GM19240 (cell line): ENCODE results near the gene MAN1C1.

ENCODE experiments used
- DNase-seq: peaks from one replicate; pipeline ENCODE4 v3.0.0; 2011; ENCODE audit warnings: low spot score; ENCODE audit not compliant: insufficient read length

Gene MAN1C1

GRCh38 chr1:25677193-25677773 is 60.7 kb downstream of the MAN1C1 start:
- DNase-seq = no peak

DNA sequence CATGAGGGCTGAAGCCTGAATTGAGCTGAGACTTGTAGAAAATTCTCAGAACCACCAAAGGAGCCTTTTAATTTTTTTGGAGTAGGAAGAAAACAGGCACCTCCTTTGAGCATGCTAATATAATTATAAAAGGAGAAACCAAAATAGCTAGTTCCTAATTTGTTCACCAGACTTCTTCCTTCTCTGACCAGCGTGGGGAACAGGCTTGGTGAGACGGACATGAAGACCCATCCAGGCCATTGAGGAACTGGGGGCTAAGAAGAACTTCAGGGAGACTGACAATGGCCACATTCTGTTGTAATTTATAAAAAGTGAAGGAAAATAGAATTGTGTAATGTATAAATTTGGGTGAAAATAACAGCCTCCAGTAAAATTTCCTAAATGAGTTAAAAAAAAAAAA is 62.6 kb downstream of the MAN1C1 start:
- no peak for DNase-seq

DNA sequence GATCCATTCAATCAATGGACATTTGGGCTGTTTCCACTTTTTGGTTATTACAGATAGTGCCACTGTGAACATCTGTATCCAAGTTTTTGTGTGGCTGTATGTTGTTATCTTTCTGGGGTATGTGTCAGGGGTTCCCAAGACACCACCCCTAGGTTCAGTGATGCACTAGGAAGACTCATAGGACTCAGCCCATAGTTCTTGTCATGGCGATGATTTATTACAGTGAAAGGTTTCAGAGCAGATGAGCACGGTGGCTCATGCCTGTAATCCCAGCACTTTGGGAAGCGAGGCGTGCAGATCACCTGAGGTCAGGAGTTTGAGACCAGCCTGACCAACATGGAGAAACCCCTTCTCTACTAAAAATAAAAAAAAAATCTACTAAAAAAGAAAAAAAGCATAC is 64.1 kb downstream of the MAN1C1 start:
- DNase-seq = no peak

DNA sequence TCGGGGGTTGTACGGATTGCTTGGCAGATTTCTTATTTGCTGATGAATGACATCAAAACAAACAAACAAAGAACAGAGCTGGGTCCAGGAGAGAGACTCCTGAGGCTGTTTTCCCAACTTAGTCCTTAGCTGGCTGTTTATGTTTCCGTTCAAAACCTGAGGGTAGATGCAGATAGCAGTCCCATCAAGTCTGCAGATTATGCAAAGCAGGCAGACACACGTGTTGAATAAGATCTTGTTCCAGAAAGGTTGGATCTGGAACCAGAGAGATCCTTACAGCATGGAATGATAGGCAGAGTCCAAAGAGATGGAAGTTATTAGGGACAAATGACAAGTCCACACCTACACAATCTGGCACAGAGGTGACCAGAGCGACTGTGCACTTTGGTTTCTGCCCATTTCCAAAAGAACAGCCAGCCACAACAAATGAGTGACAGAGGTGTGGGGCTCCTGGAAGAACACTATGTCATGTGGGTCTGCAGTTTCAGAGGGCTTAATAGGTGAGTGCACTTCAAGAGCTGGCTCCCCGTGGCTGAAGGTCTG is 65.5 kb downstream of the MAN1C1 start:
- DNase-seq = no peak

GRCh38 chr1:25683177-25683576 is 66.6 kb downstream of the MAN1C1 start:
- DNase-seq = no peak

- no peak for DNase-seq
These were observed 67.1 kb downstream of the MAN1C1 start for GRCh38 chr1:25683731-25684130.

- DNase-seq = no peak
These were observed 67.8 kb downstream of the MAN1C1 start for GRCh38 chr1:25684216-25684965.

- no peak for DNase-seq
These were observed 68.7 kb downstream of the MAN1C1 start for GRCh38 chr1:25685211-25685750.

DNA sequence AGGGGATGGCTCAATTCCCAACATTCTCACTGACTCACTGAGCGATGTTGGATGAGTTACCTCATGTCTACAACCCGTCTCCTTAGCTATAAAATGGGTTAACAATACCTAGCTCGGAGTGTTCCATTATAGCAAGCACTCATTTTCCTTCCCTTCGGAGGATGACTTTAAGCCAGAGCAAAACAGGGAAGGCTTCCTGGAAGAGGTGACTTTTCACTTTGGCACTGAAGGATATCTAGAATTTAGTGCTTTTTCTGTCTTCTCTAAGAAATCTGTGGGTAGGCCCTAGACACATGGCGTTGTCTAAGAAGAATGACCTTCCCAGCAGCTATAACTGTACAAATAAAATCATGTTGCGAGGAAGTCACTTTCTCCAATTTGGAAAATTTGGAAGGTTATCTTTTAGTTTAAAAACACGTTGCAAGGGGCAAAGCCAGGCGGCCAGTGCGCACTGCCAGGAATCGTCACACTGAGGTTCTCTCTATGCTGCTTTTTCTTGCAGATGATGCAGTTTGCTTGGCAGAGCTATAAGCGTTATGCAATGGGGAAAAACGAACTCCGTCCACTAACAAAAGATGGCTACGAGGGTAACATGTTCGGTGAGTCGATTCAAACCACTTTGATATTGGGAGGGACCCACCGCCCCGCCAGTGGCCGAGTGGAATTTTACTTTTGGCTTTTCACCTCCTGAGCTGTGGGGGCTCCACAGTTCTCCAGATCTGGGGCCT is 69.5 kb downstream of the MAN1C1 start:
- no peak for DNase-seq

- no peak for DNase-seq
These were observed 70.8 kb downstream of the MAN1C1 start for GRCh38 chr1:25687221-25688017.

GRCh38 chr1:25688390-25689119 is 72.0 kb downstream of the MAN1C1 start:
- no peak for DNase-seq

DNA sequence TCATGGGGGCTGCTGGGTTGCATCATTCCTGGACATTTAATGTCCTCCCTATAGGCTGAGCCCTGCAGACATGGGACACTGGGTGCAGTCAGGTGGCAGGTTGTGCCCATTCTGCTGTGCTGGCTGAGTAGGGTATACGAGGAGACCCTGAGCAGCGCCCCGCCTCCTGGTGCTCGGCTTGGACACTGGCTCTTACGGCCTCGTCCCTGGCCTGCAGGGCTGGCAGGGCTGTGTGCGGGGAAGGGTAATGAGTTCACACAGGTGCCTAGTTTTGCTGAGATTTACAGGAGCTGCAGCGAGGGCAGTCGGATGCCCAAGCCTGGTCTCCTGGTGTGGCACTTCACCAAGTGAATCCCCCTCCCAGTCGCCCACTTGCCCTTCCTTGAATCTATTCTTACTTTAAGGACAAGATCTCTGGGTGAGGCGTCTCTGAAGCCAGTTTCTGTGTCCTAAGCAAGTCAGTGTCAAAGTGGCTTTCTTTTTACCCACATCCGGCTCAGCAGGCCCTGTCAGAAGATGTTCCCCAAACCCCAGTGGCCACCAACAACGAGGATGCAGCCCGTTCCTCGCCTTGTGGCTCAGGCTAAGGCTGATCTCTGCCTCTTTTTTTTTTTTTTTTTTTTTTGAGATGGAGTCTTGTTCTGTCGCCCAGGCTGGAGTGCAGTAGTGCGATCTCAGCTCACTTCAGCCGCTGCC is 73.2 kb downstream of the MAN1C1 start:
- DNase-seq = no peak

DNA sequence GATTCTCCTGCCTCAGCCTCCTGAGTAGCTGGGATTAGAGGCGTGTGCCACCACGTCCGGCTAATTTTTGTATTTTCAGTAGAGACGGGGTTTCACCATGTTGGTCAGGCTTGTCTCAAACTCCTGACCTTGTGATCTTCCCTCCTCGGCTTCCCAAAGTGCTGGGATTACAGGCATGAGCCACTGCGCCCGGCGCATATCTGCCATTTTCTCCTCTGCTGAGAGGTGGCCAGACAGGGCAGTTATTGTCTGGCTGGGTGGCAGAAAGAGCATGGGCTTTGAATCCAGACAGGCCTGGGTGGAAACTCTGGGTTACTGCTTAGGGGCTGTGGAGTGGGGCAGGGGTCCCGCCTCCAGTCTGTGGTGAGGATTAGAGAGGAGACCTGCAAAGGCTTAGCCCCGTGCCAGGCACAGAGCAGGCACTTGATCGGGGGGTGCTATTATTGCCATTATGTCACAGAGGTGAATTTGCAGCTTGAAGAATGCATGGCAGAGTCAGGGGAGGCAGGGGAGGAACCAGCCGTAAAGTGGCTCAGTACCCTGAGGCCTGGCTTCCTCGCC is 73.9 kb downstream of the MAN1C1 start:
- DNase-seq = no peak

DNA sequence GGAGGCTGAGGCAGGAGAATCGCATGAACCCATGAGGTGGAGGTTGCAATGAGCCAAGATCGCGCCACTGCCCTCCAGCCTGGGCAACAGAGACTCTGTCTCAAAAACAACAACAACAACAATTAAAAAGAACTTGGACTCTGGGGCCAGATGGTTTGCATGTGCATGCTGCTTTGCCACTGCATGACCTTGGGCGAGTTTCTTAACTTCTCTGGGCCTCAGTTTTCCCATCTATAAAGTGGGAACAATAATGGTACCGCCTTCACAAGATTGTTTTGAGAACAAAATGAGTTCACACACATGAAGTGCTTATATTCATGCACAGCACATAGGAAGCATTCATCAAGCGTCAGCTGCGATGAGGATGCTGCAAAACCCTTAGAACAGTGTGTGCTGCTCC is 74.6 kb downstream of the MAN1C1 start:
- DNase-seq = no peak

- peak; percentile 40 for DNase-seq
These were observed 76.0 kb downstream of the MAN1C1 start for GRCh38 chr1:25692560-25692959.

GRCh38 chr1:25694167-25695007 is 77.8 kb downstream of the MAN1C1 start:
- no peak for DNase-seq

DNA sequence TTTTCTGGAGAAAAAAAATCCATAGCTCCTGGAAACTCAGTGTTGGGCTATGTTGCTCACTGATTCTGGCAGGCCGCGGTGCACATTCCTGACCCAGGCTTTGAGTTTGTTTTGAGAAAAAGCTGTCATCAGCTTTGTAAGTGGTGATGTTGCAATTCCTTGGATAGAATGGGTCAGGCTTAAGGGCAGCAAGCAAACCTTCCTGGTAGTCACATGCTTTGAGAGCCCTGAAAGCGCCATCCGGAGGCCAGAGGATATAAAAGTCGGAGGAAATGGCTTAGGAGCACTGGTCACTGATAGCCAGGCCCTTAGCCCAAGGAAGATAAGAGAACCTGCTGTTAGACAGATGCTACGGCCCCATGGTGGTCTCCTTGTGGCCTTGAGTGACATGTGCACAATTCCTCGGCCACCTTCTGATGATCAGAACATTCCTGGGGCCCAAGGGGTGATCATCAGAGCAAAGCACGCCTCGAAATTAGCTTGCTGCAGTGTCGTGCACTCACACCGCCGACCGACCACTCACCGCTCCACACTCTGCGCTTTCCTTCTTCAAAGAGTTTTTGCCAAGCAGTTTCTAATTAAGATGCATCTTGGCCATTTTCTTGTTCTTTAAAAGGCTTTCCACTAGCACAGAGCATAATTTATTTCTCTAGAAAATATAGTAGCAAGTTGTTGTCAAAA is 78.6 kb downstream of the MAN1C1 start:
- no peak for DNase-seq

GRCh38 chr1:25695771-25696311 is 79.2 kb downstream of the MAN1C1 start:
- DNase-seq = no peak
